B cell (primary cell): ENCODE measurements around the gene CHEK2. TPM values are rescaled to one million over a fixed set of nuclear protein-coding genes. Genes with fewer than 3 reads are reported as not detected.

Experiments used
- ATAC-seq: fragments of 200-7000 bp; cut with Tn5 transposase; one replicate; pipeline ENCODE4 v1.10.0; 2021; ENCODE audit warnings: low read depth, mild to moderate bottlenecking, moderate number of reproducible peaks, moderate library complexity
- CTCF ChIA-PET: fragments of 350-600 bp; sonication (Branson Sonifier 250); formaldehyde crosslinking; loops from one replicate; lab custom pipeline; 2021; ENCODE audit warnings: antibody characterized with exemption, inconsistent platforms; lab: Charles Lee
- POLR2A ChIA-PET: fragments of 350-600 bp; sonication (Branson Sonifier 250); formaldehyde crosslinking; loops from one replicate; lab custom pipeline; 2021; ENCODE audit warnings: antibody characterized with exemption; lab: Charles Lee
- DNase-seq: peaks from one replicate; pipeline ENCODE4 v3.0.0; 2013
- H2AFZ ChIP-seq: 2 replicates; pipeline ENCODE4 v1.6.1; 2012; ENCODE audit warnings: mild to moderate bottlenecking, low read depth, low read length; ENCODE audit not compliant: insufficient read depth, poor library complexity, severe bottlenecking
- H3K27ac ChIP-seq, 2 donors: 1 replicate in 1 of 2; 2 replicates in 1 of 2; pipeline ENCODE4 v1.5.1; 2012 to 2013; ENCODE audit warnings: low read length in 2 of 2, mild to moderate bottlenecking in 2 of 2, moderate library complexity in 1 of 2
- H3K27me3 ChIP-seq, 4 experiments: fragments of 200-600 bp in 1 of 4; sonication (generic) in 1 of 4; replicated peaks in 1 of 4; 1 replicate in 2 of 4; 2 replicates in 2 of 4; pipeline versions ENCODE4 v1.6.1 to v1.7.0; 2013 to 2016; ENCODE audit warnings: low read length in 3 of 4, mild to moderate bottlenecking in 2 of 4, mixed read lengths in 1 of 4, moderate library complexity in 1 of 4; ENCODE audit not compliant: insufficient read depth in 4 of 4, control insufficient read depth in 3 of 4; ENCODE audit errors: control extremely low read depth in 1 of 4
- H3K36me3 ChIP-seq, 2 experiments: replicated peaks in 1 of 2; 1 replicate in 1 of 2; 2 replicates in 1 of 2; pipeline versions ENCODE4 v1.6.1 to v1.7.1; 2013; ENCODE audit warnings: low read length in 1 of 2; ENCODE audit not compliant: insufficient read depth in 2 of 2, control insufficient read depth in 1 of 2; ENCODE audit errors: control extremely low read depth in 1 of 2, extremely low read depth in 1 of 2
- H3K4me1 ChIP-seq, 2 donors: fragments of 200-600 bp in 1 of 2; sonication (generic) in 1 of 2; 1 replicate in 1 of 2; 2 replicates in 1 of 2; pipeline versions ENCODE4 v1.5.1 to v1.6.1; 2013 to 2017; ENCODE audit warnings: low read length in 2 of 2; ENCODE audit not compliant: control insufficient read depth in 2 of 2, insufficient read depth in 2 of 2
- H3K4me2 ChIP-seq: replicated peaks from 2 replicates; pipeline ENCODE3; 2012; ENCODE audit warnings: mild to moderate bottlenecking, low read depth, low read length; ENCODE audit not compliant: poor library complexity, severe bottlenecking
- H3K4me3 ChIP-seq, 5 experiments: fragments of 200-600 bp in 1 of 5; sonication (generic) in 1 of 5; 1 replicate in 3 of 5; 2 replicates in 2 of 5; pipeline versions ENCODE4 v1.5.1 to v1.7.0; 2011 to 2016; ENCODE audit warnings: low read length in 4 of 5, mild to moderate bottlenecking in 4 of 5, low read depth in 2 of 5, control low read depth in 1 of 5, moderate library complexity in 1 of 5; ENCODE audit not compliant: insufficient read depth in 1 of 5; ENCODE audit errors: control extremely low read depth in 1 of 5, extremely low read depth in 1 of 5
- H3K79me2 ChIP-seq: fragments of 200-600 bp; sonication (generic); one replicate; pipeline ENCODE4 v1.6.0; 2016; ENCODE audit warnings: low read length; ENCODE audit not compliant: control insufficient read depth, insufficient read depth
- H3K9ac ChIP-seq: fragments of 200-600 bp; sonication (generic); 2 replicates; pipeline ENCODE4 v1.6.1; 2017; ENCODE audit warnings: mild to moderate bottlenecking, low read length, moderate library complexity
- H3K9me3 ChIP-seq, 3 donors: one replicate each; pipeline versions ENCODE4 v1.6.1 to v1.7.1; 2013; ENCODE audit warnings: low read length in 2 of 3; ENCODE audit not compliant: control insufficient read depth in 2 of 3, insufficient read depth in 1 of 3; ENCODE audit errors: control extremely low read depth in 1 of 3
- H4K20me1 ChIP-seq: 2 replicates; pipeline ENCODE4 v1.6.0; 2012; ENCODE audit warnings: mild to moderate bottlenecking, low read length; ENCODE audit not compliant: insufficient read depth, control insufficient read depth, poor library complexity, severe bottlenecking
- H3K27ac Mint-ChIP-seq: one replicate; pipeline ENCODE4 v1.8.0; 2021; ENCODE audit warnings: mixed read lengths
- H3K27me3 Mint-ChIP-seq: one replicate; pipeline ENCODE4 v1.8.0; 2021; ENCODE audit warnings: mixed read lengths
- H3K4me1 Mint-ChIP-seq: one replicate; pipeline ENCODE4 v1.8.0; 2021; ENCODE audit warnings: mixed read lengths
- H3K4me3 Mint-ChIP-seq: one replicate; pipeline ENCODE4 v1.8.0; 2021; ENCODE audit warnings: mixed read lengths
- H3K9me3 Mint-ChIP-seq: one replicate; pipeline ENCODE4 v1.8.0; 2022; ENCODE audit warnings: mixed read lengths; ENCODE audit not compliant: insufficient read depth
- CTCF ChIP-seq: fragments of 200-600 bp; IDR thresholded peaks from one replicate; pipeline ENCODE4 v1.8.0; 2022; ENCODE audit warnings: antibody characterized with exemption, mild to moderate bottlenecking
- EZH2 ChIP-seq: IDR thresholded peaks from 2 replicates; pipeline ENCODE4 v1.6.1; 2012; ENCODE audit warnings: borderline replicate concordance, low read depth, mild to moderate bottlenecking, moderate library complexity, low read length; ENCODE audit not compliant: insufficient read depth, poor library complexity, severe bottlenecking
- WGBS: methylation state at CpG from one replicate; pipeline ENCODE4 v1.1.5; 2013; ENCODE audit warnings: missing lambda C conversion rate; ENCODE audit not compliant: insufficient coverage; 5-methylcytosine and 5-hydroxymethylcytosine counted together
- intact Hi-C: fragments of 100-400 bp; cut with micrococcal nuclease; formaldehyde crosslinking; loops from one replicate; pipeline ENCODE4 v1.10.0; 2022
- polyA minus RNA-seq: library from RNA; depleted of rRNA, polyadenylated mRNA; stranded (reverse); fragments of >200 nt; gene quantifications from 2 replicates; pipeline ENCODE4 v1.2.3, GENCODE V29; 2012
- polyA plus RNA-seq: library from polyadenylated mRNA; depleted of rRNA; stranded (reverse); fragments of >200 nt; gene quantifications from 2 replicates; pipeline ENCODE4 v1.2.3, GENCODE V29; 2012
- total RNA-seq, 2 donors: library from RNA; stranded (reverse); fragments of 120-200 nt in 1 of 2; gene quantifications; 1 replicate in 1 of 2; 2 replicates in 1 of 2; pipeline versions ENCODE4 v1.2.3 to v1.2.4, GENCODE V29; 2013 to 2022

The CHEK2 gene
- total RNA-seq (13.9 and 15.6 TPM in 2 replicates), polyA plus RNA-seq (20.8 and 22.6 TPM in 2 replicates), polyA minus RNA-seq (7.5 and 12.9 TPM in 2 replicates)
- 16.0 TPM for total RNA-seq (2013)

- H3K4me2 ChIP-seq: peak within 1 kb of the TSS; percentile 79
- Mint-ChIP-seq H3K27me3 (no peaks in the 10 kb centered on the region), H3K4me3 (peak within 1 kb of the TSS; percentile 87), H3K4me1 (peaks cover 26% of the 10 kb centered on the region), H3K9me3 (no peaks in the 10 kb centered on the region), H3K27ac (peak within 1 kb of the TSS; percentile 83)
- WGBS: under 1% methylated on average over 49 of the region's 54 CpGs
- DNase-seq (peak; percentile 98), ATAC-seq (peak; percentile 91)
- H3K9ac ChIP-seq: peak within 1 kb of the TSS; percentile 88
- CTCF ChIA-PET: interaction anchor here (0.6 to 1.3 kb wide), 4 partner anchors 30 to 854 kb away, joined by 3 to 5 read pairs (median 4); partner anchors contain the start of genes CCDC117 and XBP1
- no peaks in the 10 kb centered on the region for H4K20me1 ChIP-seq
- no peak for TF ChIP-seq EZH2
- no peak for TF ChIP-seq CTCF
- intact Hi-C loops: loop anchor here (1.0 to 5.0 kb wide), 4 partner anchors 30 to 1140 kb away; partner anchors contain the start of genes CCDC117, MTMR3, PITPNB and XBP1
- H3K27ac ChIP-seq: peak within 1 kb of the TSS; percentile 86 to 95
- H3K27me3 ChIP-seq: no peaks in the 10 kb centered on the region
- no peaks in the 10 kb centered on the region for H3K9me3 ChIP-seq
- peaks cover 44% of the 10 kb centered on the region for H3K79me2 ChIP-seq
- POLR2A ChIA-PET: interaction anchor here (0.7 to 1.4 kb wide), 3 partner anchors 18 to 31 kb away, joined by 3 to 5 read pairs (median 4); partner anchors contain the start of gene CCDC117
- peaks cover 10 to 18% of the 10 kb centered on the region in 2 donors for H3K4me1 ChIP-seq
- peak within 1 kb of the TSS; percentile 94 for H2AFZ ChIP-seq
- H3K36me3 ChIP-seq: peaks cover 3 to 24% of the 10 kb centered on the region in 2 experiments
- peak within 1 kb of the TSS; percentile 74 to 99 (median 84) for H3K4me3 ChIP-seq
Observed at GRCh38 chr22:28741785-28742561, at the start of gene CHEK2, which contains the start of gene HSCB. CHEK2 (minus strand) TSS chr22:28741820; CDS start chr22:28734721, 7,099 bp downstream. HSCB (plus strand) TSS chr22:28742039; CDS start chr22:28742096, 57 bp downstream.
